K562 (cell line): ENCODE measurements around the gene PPP1R15A. TPM values are rescaled to one million over a fixed set of nuclear protein-coding genes. Genes with fewer than 3 reads are reported as not detected.

Source experiments
- ATAC-seq: fragments of 200-7000 bp; cut with Tn5 transposase; 3 replicates; pipeline ENCODE4 v1.9.1; 2020; ENCODE audit warnings: moderate library complexity
- BruUV-seq: library from RNA; stranded (reverse); fragments of 400-500 nt; replicated peaks from 2 replicates; lab custom pipeline; 2021; lab: Mats Ljungman, UMichigan
- CTCF ChIA-PET: fragments of 300-600 bp; formaldehyde crosslinking; extraction: SDS; loops from one replicate; lab custom pipeline; 2021; ENCODE audit warnings: low intra/inter-chr PET ratio; lab: Yijun Ruan, JAX
- POLR2A ChIA-PET: fragments of 300-600, 350-650 bp; sonication (Branson Sonifier 250); formaldehyde crosslinking; extraction: SDS; loops from one replicate; lab custom pipeline; 2021; ENCODE audit warnings: antibody characterized with exemption, inconsistent platforms; lab: Yijun Ruan, JAX
- DNase-seq, 4 experiments: peaks; one replicate each; pipeline versions ENCODE4 v3.0.0 to v3.0.0-alpha.2; 2011 to 2018; ENCODE audit warnings: low spot score in 3 of 4, mixed read lengths in 3 of 4; ENCODE audit errors: extremely low read depth in 1 of 4
- FAIRE-seq: peaks from 2 replicates; lab custom pipeline; 2011; peaks lifted over from hg19 to GRCh38; lab: Jason Lieb, UNC
- H2AFZ ChIP-seq: 2 replicates; pipeline ENCODE4 v1.6.0; 2011; ENCODE audit warnings: low read depth, low read length, control low read depth, inconsistent platforms
- H3K27ac ChIP-seq: fragments of 200-600 bp; 3 replicates; pipeline ENCODE4 v1.8.0; 2011; ENCODE audit warnings: low read depth, mild to moderate bottlenecking, control low read depth, inconsistent platforms, low read length, moderate library complexity, mixed read lengths; ENCODE audit errors: extremely low read depth
- H3K27me3 ChIP-seq, 2 experiments: fragments of 300-600 bp in 1 of 2; 2 replicates in 1 of 2; 3 replicates in 1 of 2; pipeline versions ENCODE4 v1.6.0 to v1.8.0; 2011; ENCODE audit warnings: inconsistent platforms in 2 of 2, low read length in 2 of 2, mild to moderate bottlenecking in 1 of 2, mixed read lengths in 1 of 2, moderate library complexity in 1 of 2; ENCODE audit not compliant: control insufficient read depth in 2 of 2, insufficient read depth in 2 of 2
- H3K36me3 ChIP-seq: fragments of 300-600 bp; 3 replicates; pipeline ENCODE4 v1.8.0; 2011; ENCODE audit warnings: mild to moderate bottlenecking, low read length, inconsistent platforms; ENCODE audit not compliant: control insufficient read depth, insufficient read depth
- H3K4me1 ChIP-seq, 2 experiments: fragments of 200-600 bp in 1 of 2; replicated peaks in 1 of 2; 2 replicates in 1 of 2; 3 replicates in 1 of 2; pipeline versions ENCODE4 v1.5.1 to v1.8.0; 2011; ENCODE audit warnings: inconsistent platforms in 2 of 2, low read length in 2 of 2, mild to moderate bottlenecking in 1 of 2, mixed read lengths in 1 of 2, moderate library complexity in 1 of 2; ENCODE audit not compliant: control insufficient read depth in 2 of 2, insufficient read depth in 2 of 2
- H3K4me2 ChIP-seq: 2 replicates; pipeline ENCODE4 v1.6.1; 2011; ENCODE audit warnings: low read length, control low read depth, inconsistent platforms, mixed read lengths; ENCODE audit not compliant: insufficient read depth
- H3K4me3 ChIP-seq: fragments of 200-600 bp; sonication (generic), shearing (Covaris generic); 2 replicates; pipeline ENCODE4 v1.5.1; 2016; ENCODE audit warnings: control low read depth, inconsistent platforms
- H3K79me2 ChIP-seq: fragments of 200-600 bp; 3 replicates; pipeline ENCODE4 v1.8.0; 2011; ENCODE audit warnings: low read length, inconsistent platforms; ENCODE audit not compliant: control insufficient read depth, insufficient read depth
- H3K9ac ChIP-seq, 2 experiments: 2 replicates each; pipeline versions ENCODE4 v1.6.0 to v1.6.1; 2011; ENCODE audit warnings: low read depth in 2 of 2, low read length in 2 of 2, control low read depth in 1 of 2, inconsistent platforms in 1 of 2, mild to moderate bottlenecking in 1 of 2, mixed read lengths in 1 of 2; ENCODE audit not compliant: insufficient read depth in 1 of 2
- H3K9me1 ChIP-seq: one replicate; pipeline ENCODE4 v1.6.0; 2011; ENCODE audit warnings: inconsistent platforms, mild to moderate bottlenecking, low read length, moderate library complexity; ENCODE audit not compliant: control insufficient read depth, insufficient read depth
- H3K9me3 ChIP-seq: replicated peaks from 2 replicates; pipeline ENCODE4 v1.5.1; 2011; ENCODE audit warnings: low read depth, low read length, inconsistent platforms; ENCODE audit not compliant: control insufficient read depth, insufficient read depth
- H4K20me1 ChIP-seq: replicated peaks from 2 replicates; pipeline ENCODE4 v1.6.1; 2011; ENCODE audit warnings: low read length, inconsistent platforms, mixed read lengths; ENCODE audit not compliant: control insufficient read depth, insufficient read depth
- BRCA1 ChIP-seq, 2 experiments: fragments of 450-650 bp in 1 of 2; sonication (generic) in 1 of 2; formaldehyde crosslinking in 1 of 2; IDR thresholded peaks; 2 replicates each; pipeline versions ENCODE4 v1.5.0 to v1.6.1; 2017 to 2020; ENCODE audit warnings: mild to moderate bottlenecking in 1 of 2, missing genetic modification reagents in 1 of 2
- CCNT2 ChIP-seq: IDR thresholded peaks from 2 replicates; pipeline ENCODE4 v1.6.1; 2011; ENCODE audit warnings: borderline replicate concordance, low read depth, mild to moderate bottlenecking, moderate library complexity, mixed read lengths, low read length; ENCODE audit not compliant: insufficient read length; ENCODE audit errors: extremely low read depth
- ERF ChIP-seq: fragments of 450-650 bp; formaldehyde crosslinking; IDR thresholded peaks from 2 replicates; pipeline ENCODE4 v1.4.0; 2020; ENCODE audit warnings: mild to moderate bottlenecking, mixed read lengths
- GTF2E2 ChIP-seq: fragments of 200-800 bp; sonication (Bioruptor generic); IDR thresholded peaks from 2 replicates; pipeline ENCODE4 v1.6.1; 2016; ENCODE audit warnings: missing genetic modification characterization, missing compliant biosample characterization
- GTF2F1 ChIP-seq: IDR thresholded peaks from 2 replicates; pipeline ENCODE4 v1.6.1; 2011; ENCODE audit warnings: low read depth, low read length, improper control_type of control experiment
- HOXB6 ChIP-seq: fragments of 250-450 bp; sonication (Bioruptor Pico); IDR thresholded peaks from 2 replicates; pipeline ENCODE4 v1.5.1; 2022; ENCODE audit warnings: mild to moderate bottlenecking, borderline replicate concordance
- MEIS2 ChIP-seq: fragments of 450-650 bp; IDR thresholded peaks from 2 replicates; pipeline ENCODE4 v1.6.1; 2014; ENCODE audit warnings: mild to moderate bottlenecking; ENCODE audit not compliant: partially characterized antibody
- RBFOX2 ChIP-seq: fragments of 200-400 bp; formaldehyde crosslinking; IDR thresholded peaks from 2 replicates; pipeline ENCODE4 v1.6.1; 2017; ENCODE audit warnings: low read depth, mild to moderate bottlenecking, low read length, moderate library complexity
- RBM34 ChIP-seq: fragments of 200-400 bp; formaldehyde crosslinking; IDR thresholded peaks from 2 replicates; pipeline ENCODE4 v1.6.1; 2018; ENCODE audit warnings: low read length, borderline replicate concordance; ENCODE audit not compliant: insufficient read depth
- SMAD3 ChIP-seq: fragments of 450-650 bp; formaldehyde crosslinking; conservative IDR thresholded peaks from 2 replicates; pipeline ENCODE4 v1.4.0; 2020; ENCODE audit warnings: mild to moderate bottlenecking
- SOX6 ChIP-seq: fragments of 450-650 bp; IDR thresholded peaks from 2 replicates; pipeline ENCODE4 v1.6.1; 2014; ENCODE audit warnings: mild to moderate bottlenecking
- WGBS: fragments of 100-300 bp; shearing (Covaris generic); methylation state at CpG from one replicate; pipeline ENCODE4 v1.1.6; 2016; ENCODE audit warnings: low coverage, mixed read lengths; ENCODE audit not compliant: insufficient coverage; ENCODE audit errors: missing lambda C conversion rate; 5-methylcytosine and 5-hydroxymethylcytosine counted together
- in situ Hi-C: fragments of 300-500 bp; cut with MboI; formaldehyde crosslinking; loops from 4 replicates; pipeline ENCODE4 v1.15.0; 2018; ENCODE audit warnings: inconsistent platforms, mixed read lengths
- intact Hi-C: fragments of 100-400 bp; cut with micrococcal nuclease; formaldehyde crosslinking; loops from 2 replicates; pipeline ENCODE4 v1.14.2; 2022
- polyA plus RNA-seq, 8 experiments: library from polyadenylated mRNA; depleted of rRNA in 4 of 8; stranded (reverse) in 5 of 8; unstranded in 3 of 8; fragments of >200 nt; fragmentation: Nextera tagmentation in 2 of 8; fragmentation: Illumina TruSeq in 1 of 8; extraction: Ambion mirVana in 2 of 8; extraction: Trizol in 1 of 8; gene quantifications; 2 replicates each; pipeline versions ENCODE4 v1.2.1 to v1.2.3, GENCODE V29; 2011 to 2014; ENCODE audit warnings: inconsistent platforms in 1 of 8, missing spikeins in 1 of 8
- total RNA-seq, 7 experiments: library from RNA; depleted of rRNA in 6 of 7; stranded (reverse); fragments of >200 nt in 6 of 7; fragmentation: Illumina TruSeq in 2 of 7; extraction: Trizol in 2 of 7; gene quantifications; 2 replicates each; pipeline versions ENCODE4 v1.2.1 to v1.2.3, GENCODE V29; 2011 to 2021; ENCODE audit warnings: low replicate concordance in 1 of 7
- TF ChIP-seq, protein P1 (sequence below): sonication (generic); formaldehyde crosslinking; IDR thresholded peaks from 2 replicates; pipeline ENCODE4 v1.8.1; 2023; ENCODE audit warnings: mild to moderate bottlenecking, missing genetic modification reagents
- TF ChIP-seq, protein P2 (sequence below), 2 experiments: fragments of 450-650 bp; IDR thresholded peaks; 2 replicates each; pipeline ENCODE4 v1.6.1; 2016; ENCODE audit warnings: mild to moderate bottlenecking in 2 of 2, borderline replicate concordance in 1 of 2, low read depth in 1 of 2, moderate library complexity in 1 of 2

PPP1R15A gene
- total and polyA plus RNA-seq, 9 of the 15 experiments (the other 6 are each of a cell fraction or from before 2014, with no cell fraction given), result 0.42 to 73.7 (median 44.0) TPM

DNA sequence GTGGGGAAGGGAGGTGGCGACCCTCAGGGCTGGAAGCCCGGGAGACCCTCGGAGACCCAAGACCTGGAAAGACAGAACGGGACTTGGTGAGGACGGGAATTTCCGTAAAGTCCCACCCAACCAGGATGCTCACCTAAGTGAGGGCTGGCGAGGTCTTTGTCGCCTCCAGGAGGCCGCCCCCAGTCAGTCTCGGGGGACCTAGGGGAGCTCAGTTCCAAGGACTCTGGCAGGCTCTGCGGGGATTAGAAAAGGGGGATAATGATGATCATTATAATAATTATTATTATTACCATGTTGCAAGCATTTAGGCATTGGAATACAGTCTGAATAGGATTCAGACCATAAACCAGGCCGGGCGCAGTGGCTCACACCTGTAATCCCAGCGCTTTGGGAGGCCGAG lies 26.8 kb upstream of the PPP1R15A start:
- 93% methylated on average over 15 of the region's 15 CpGs for WGBS

More for the DNA sequence above, 26.8 kb upstream of the PPP1R15A start:
- no TSS peak for BruUV-seq
- Histone ChIP-seq H3K4me2 (no peak overlapping the region), H3K27ac (no peak overlapping the region), H4K20me1 (no peaks in the 10 kb centered on the region), H3K79me2 (no peaks in the 10 kb centered on the region), H2AFZ (no peak overlapping the region), H3K9me1 (no peaks in the 10 kb centered on the region), H3K27me3 (no peaks in the 10 kb centered on the region), H3K36me3 (peaks cover 19% of the 10 kb centered on the region), H3K9ac (no peak overlapping the region), H3K9me3 (no peaks in the 10 kb centered on the region), H3K4me1 (peaks cover 6 to 11% of the 10 kb centered on the region in 2 experiments; a peak in 4 of 5 replicates), H3K4me3 (no peak overlapping the region)
- TF ChIP-seq RBM34 (no peak), RBFOX2 (no peak), BRCA1 (IDR thresholded peaks at IDR 0.05) (no peak), BRCA1 (CRISPR knock-in tag; IDR thresholded peaks at IDR 0.05) (no peak), CCNT2 (no peak), MEIS2 (no peak), ERF (CRISPR knock-in tag) (no peak), SMAD3 (CRISPR knock-in tag) (no peak), GTF2F1 (no peak), GTF2E2 (tag) (no peak), SOX6 (no peak), HOXB6 (CRISPR knock-in tag) (no peak)
- TF ChIP-seq, protein P1, sequence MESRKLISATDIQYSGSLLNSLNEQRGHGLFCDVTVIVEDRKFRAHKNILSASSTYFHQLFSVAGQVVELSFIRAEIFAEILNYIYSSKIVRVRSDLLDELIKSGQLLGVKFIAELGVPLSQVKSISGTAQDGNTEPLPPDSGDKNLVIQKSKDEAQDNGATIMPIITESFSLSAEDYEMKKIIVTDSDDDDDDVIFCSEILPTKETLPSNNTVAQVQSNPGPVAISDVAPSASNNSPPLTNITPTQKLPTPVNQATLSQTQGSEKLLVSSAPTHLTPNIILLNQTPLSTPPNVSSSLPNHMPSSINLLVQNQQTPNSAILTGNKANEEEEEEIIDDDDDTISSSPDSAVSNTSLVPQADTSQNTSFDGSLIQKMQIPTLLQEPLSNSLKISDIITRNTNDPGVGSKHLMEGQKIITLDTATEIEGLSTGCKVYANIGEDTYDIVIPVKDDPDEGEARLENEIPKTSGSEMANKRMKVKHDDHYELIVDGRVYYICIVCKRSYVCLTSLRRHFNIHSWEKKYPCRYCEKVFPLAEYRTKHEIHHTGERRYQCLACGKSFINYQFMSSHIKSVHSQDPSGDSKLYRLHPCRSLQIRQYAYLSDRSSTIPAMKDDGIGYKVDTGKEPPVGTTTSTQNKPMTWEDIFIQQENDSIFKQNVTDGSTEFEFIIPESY (CRISPR knock-in tag), result no peak
- TF ChIP-seq, protein P2, sequence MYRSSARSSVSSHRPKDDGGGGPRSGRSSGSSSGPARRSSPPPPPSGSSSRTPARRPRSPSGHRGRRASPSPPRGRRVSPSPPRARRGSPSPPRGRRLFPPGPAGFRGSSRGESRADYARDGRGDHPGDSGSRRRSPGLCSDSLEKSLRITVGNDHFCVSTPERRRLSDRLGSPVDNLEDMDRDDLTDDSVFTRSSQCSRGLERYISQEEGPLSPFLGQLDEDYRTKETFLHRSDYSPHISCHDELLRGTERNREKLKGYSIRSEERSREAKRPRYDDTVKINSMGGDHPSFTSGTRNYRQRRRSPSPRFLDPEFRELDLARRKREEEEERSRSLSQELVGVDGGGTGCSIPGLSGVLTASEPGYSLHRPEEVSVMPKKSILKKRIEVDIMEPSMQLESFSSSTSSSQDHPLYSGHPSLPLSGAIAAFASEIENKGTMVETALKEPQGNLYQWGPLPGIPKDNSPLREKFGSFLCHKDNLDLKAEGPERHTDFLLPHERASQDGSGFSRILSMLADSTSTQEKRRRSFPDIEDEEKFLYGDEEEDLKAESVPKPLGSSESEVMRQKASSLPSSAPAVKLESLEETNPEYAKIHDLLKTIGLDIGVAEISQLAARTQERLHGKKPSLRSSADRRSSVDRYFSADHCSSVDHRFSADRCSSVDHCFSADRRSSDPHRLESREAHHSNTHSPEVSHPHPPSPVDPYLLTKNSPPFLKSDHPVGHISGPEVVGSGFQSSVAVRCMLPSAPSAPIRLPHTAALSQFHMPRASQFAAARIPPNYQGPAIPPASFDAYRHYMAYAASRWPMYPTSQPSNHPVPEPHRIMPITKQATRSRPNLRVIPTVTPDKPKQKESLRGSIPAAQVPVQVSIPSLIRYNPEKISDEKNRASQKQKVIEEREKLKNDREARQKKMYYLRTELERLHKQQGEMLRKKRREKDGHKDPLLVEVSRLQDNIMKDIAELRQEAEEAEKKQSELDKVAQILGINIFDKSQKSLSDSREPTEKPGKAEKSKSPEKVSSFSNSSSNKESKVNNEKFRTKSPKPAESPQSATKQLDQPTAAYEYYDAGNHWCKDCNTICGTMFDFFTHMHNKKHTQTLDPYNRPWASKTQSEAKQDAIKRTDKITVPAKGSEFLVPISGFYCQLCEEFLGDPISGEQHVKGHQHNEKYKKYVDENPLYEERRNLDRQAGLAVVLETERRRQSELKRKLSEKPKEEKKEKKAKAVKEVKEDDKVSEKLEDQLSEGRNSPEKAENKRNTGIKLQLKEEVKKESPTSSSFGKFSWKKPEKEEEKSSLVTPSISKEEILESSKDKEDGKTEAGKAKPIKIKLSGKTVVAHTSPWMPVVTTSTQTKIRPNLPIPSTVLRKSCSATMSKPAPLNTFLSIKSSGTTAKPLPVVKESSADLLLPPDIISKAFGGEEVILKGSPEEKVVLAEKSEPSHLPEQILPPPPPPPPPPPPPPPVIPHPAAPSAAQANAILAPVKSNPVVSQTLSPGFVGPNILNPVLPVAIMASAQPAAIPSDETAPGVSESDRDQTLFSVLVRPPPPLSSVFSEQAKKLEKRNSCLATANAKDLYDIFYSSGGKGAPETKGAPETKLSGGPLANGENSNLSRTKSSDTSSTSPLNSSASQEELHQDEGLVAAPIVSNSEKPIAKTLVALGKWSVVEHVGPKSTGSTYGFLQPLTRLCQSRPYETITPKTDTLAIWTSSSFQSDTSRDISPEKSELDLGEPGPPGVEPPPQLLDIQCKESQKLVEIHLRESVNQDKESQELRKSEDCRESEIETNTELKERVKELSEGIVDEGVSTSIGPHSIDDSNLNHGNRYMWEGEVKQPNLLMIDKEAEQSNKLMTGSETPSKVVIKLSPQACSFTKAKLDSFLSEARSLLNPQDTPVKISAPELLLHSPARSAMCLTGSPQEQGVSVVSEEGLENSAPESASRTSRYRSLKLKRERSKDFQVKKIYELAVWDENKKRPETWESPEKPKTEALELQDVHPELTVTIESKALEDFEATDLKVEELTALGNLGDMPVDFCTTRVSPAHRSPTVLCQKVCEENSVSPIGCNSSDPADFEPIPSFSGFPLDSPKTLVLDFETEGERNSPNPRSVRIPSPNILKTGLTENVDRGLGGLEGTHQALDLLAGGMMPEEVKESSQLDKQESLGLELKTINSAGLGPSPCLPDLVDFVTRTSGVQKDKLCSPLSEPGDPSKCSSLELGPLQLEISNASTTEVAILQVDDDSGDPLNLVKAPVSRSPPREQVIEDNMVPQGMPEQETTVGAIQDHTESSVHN (IDR thresholded peaks at IDR 0.05; ENCODE audit: borderline replicate concordance in 1 of 2, low read depth in 1 of 2), result no peak
- POLR2A ChIA-PET, result interaction anchor here (0.6 to 2.1 kb wide), 4 partner anchors 7 to 117 kb away, joined by 3 to 9 read pairs (median 6); partner anchors contain the start of gene PPP1R15A
- in situ Hi-C loops, result no loop called here
- intact Hi-C loops, result no loop called here
- FAIRE-seq (no peak), DNase-seq (no peak), ATAC-seq (no peak)
- CTCF ChIA-PET, result no interaction called here
